CD4-positive, alpha-beta T cell treated with Interleukin-17A for 4 hours (primary cell): ENCODE measurements around the gene NUS1.
"Not testable (repeated sequence)": the region's sequence is repeated elsewhere in the genome, so short reads cannot be mapped to it uniquely, and the experiment has no call there.

ENCODE experiments used
- DNase-seq: peaks from one replicate; pipeline ENCODE4 v3.0.0-alpha.2; 2020; ENCODE audit warnings: mixed read lengths

The NUS1 gene

GRCh38 chr6:117674991-117675657 is at the start of gene NUS1:
NUS1 (plus strand) TSS chr6:117675469; CDS start chr6:117675671, 202 bp downstream.
- peak; percentile 98 for DNase-seq

- DNase-seq: no peak
These were observed 47.7 kb upstream of the NUS1 start for GRCh38 chr6:117627533-117627932.

- DNase-seq: no peak
These were observed 46.1 kb upstream of the NUS1 start for GRCh38 chr6:117629119-117629660.

GRCh38 chr6:117637770-117638169 is 37.5 kb upstream of the NUS1 start:
- no peak for DNase-seq

- DNase-seq: no peak
These were observed 32.3 kb upstream of the NUS1 start for GRCh38 chr6:117642976-117643375.

GRCh38 chr6:117651984-117652383 is 23.3 kb upstream of the NUS1 start:
- DNase-seq: not testable (repeated sequence)

GRCh38 chr6:117653949-117654348 is 21.3 kb upstream of the NUS1 start:
- DNase-seq: no peak

GRCh38 chr6:117655380-117655779 is 19.9 kb upstream of the NUS1 start:
- DNase-seq: no peak

- no peak for DNase-seq
These were observed 8.4 kb upstream of the NUS1 start for GRCh38 chr6:117666881-117667280.

GRCh38 chr6:117668736-117669135 is 6.5 kb upstream of the NUS1 start:
- no peak for DNase-seq

- no peak for DNase-seq
These were observed 766 bp upstream of the NUS1 start for GRCh38 chr6:117674503-117674902.

- DNase-seq: not testable (repeated sequence)
These were observed 511 bp downstream of the NUS1 start for GRCh38 chr6:117675658-117676301.

- no peak for DNase-seq
These were observed 1.4 kb downstream of the NUS1 start for GRCh38 chr6:117676577-117677218.

GRCh38 chr6:117677553-117678141 is 2.4 kb downstream of the NUS1 start:
- DNase-seq: no peak

- no peak for DNase-seq
These were observed 6.0 kb downstream of the NUS1 start for GRCh38 chr6:117681162-117681741.

- no peak for DNase-seq
These were observed 9.5 kb downstream of the NUS1 start for GRCh38 chr6:117684749-117685148.

GRCh38 chr6:117685359-117685758 is 10.1 kb downstream of the NUS1 start:
- DNase-seq: no peak

- DNase-seq: no peak
These were observed 11.9 kb downstream of the NUS1 start for GRCh38 chr6:117687021-117687648.

- DNase-seq: not testable (repeated sequence)
These were observed 14.3 kb downstream of the NUS1 start for GRCh38 chr6:117689584-117689983.

GRCh38 chr6:117706504-117706903 is 31.2 kb downstream of the NUS1 start:
- no peak for DNase-seq

GRCh38 chr6:117706936-117707509 is 31.8 kb downstream of the NUS1 start:
- not testable (repeated sequence) for DNase-seq

GRCh38 chr6:117711369-117711768 is 36.1 kb downstream of the NUS1 start:
- no peak for DNase-seq
